ENCODE measurements around the gene ABL1.

Gene ABL1

GRCh38 chr9:130893341-130894101 is 58.5 kb downstream of the ABL1 start:
- peak in 1 of 2 donors; percentile 46 for DNase-seq

GRCh38 chr9:130894546-130894945 is 59.5 kb downstream of the ABL1 start:
- no peak for DNase-seq

- DNase-seq = no peak
These were observed 60.0 kb downstream of the ABL1 start for GRCh38 chr9:130895038-130895437.

GRCh38 chr9:130895481-130896232 is 60.6 kb downstream of the ABL1 start:
- no peak for DNase-seq

- DNase-seq = no peak
These were observed 61.4 kb downstream of the ABL1 start, which contains the start of gene QRFP for GRCh38 chr9:130896233-130897014. Gene QRFP (minus strand): TSS chr9:130896812. CDS start chr9:130893838, 2,974 bp downstream.

GRCh38 chr9:130897105-130897751 is 62.2 kb downstream of the ABL1 start:
- no peak for DNase-seq

- no peak for DNase-seq
These were observed 62.9 kb downstream of the ABL1 start for GRCh38 chr9:130897848-130898551.

- DNase-seq = no peak
These were observed 63.4 kb downstream of the ABL1 start for GRCh38 chr9:130898552-130898852.

GRCh38 chr9:130899051-130899748 is 64.1 kb downstream of the ABL1 start:
- DNase-seq = no peak

GRCh38 chr9:130900701-130901497 is 65.8 kb downstream of the ABL1 start:
- DNase-seq = no peak

GRCh38 chr9:130901498-130902203 is 66.6 kb downstream of the ABL1 start:
- no peak for DNase-seq

- no peak for DNase-seq
These were observed 67.4 kb downstream of the ABL1 start for GRCh38 chr9:130902204-130903185.

- DNase-seq = no peak
These were observed 68.4 kb downstream of the ABL1 start for GRCh38 chr9:130903194-130904069.

GRCh38 chr9:130904070-130905044 is 69.3 kb downstream of the ABL1 start:
- DNase-seq = no peak

GRCh38 chr9:130905125-130905901 is 70.3 kb downstream of the ABL1 start:
- DNase-seq = no peak
